Activated CD4-positive, alpha-beta T cell treated with anti-CD3 and anti-CD28 coated beads for 24 hours (primary cell): ENCODE results near the gene DPYD.

Source experiments
- DNase-seq, 2 donors: peaks; one replicate each; pipeline ENCODE4 v3.0.0-alpha.2; 2020; ENCODE audit warnings: low read depth in 2 of 2

Gene DPYD

DNA sequence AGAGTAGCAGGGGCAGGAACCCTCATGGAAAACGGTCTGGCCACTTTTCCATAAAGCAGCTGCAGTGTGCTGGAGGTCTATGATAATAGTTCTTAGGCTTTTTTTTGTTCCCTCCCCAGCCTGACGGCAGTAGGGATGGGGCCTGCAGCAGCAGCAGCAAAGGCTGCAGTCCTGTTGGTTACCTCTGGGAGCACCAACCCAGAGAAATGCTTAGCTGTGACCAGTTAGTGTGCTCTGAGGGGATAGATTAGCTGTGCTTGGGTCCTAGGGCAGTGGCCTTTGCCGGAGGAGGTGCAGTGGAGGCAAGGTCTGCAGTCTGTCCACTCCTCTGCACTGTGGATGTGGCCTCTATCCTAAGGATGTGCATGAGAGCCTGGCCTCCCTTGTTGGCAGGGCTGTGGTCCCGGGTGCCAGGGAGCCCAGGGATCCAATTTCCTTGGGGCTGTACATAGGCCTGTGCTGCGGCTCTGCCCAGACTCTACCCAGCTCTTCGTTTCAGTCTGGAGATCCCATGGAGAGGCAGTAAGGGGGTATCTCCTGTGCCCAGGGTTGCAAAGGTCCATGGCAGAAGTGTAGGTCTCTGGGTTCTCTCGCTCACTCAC is 876.6 kb downstream of the DPYD start:
- no peak for DNase-seq

DNA sequence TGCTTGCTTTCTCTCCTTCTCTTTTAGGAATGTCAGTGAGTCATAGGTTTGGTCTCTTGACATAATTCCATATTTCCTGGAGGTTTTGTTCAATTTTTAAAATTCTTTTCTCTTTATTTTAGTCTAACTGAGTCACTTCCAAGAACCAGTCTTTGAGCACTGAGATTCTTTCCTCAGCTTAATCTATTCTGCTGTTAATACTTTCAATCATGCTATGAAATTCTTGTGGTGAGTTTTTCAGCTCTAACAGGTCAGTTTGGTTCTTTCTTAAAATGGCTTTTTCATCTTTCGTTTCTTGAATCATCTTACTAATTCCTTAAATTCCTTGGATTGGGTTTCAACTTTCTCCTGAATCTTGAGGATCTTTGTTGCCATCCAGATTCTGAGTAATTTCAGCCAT is 878.3 kb downstream of the DPYD start:
- no peak for DNase-seq

DNA sequence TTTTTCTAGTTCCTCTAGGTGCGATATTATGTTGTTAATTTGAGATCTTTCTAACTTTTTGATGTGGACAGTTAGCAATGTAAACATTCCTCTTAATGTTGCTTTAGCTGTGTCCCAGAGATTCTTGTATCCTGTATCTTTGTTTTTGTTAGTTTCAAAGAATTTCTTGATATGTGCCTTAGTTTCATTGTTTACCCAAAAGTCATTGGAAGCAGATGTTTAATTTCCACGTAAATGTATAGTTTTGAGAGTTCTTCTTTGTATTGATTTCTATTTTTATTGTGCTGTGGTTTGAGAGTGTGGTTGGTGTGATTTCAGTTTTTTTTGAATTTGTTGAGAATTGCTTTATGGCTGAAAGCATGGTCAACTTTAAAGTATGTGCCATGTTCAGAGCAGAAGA is 879.8 kb downstream of the DPYD start:
- DNase-seq: no peak

DNA sequence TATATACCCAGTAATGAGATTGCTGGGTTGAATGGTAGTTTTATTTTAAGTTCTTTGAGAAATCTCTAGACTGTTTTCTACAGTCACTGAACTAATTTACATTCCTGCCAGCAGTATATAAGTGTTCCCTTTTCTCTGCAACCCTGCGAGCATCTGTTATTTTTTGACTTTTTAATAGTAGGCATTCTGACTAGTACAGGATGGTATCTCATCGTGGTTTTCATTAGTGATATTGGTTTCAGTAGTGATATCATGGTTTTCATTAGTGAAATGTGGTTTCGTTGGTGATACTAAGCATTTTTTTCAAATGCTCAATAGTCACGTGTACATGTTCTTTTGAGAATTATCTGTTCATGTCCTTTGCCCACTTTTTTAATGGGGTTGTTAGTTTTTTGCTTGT is 882.4 kb downstream of the DPYD start:
- no peak for DNase-seq

DNA sequence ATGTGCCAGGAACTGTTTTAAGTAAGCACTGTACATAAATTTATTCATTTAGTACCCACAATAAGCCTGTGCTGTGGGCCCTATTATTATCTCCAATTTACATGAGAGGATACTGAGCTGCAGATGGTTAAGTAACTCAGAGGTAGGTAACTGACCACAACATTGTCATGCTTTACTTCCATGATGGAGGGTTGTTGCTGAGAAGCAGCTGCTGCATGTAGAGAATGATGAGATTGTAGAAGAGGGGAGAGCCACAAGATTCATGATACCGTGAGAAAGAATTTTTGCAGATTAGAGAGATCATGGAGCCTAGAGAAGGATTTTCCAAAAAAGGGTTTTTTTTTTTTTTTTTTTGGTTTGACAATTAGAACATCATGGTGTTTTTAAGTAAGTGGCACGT is 886.2 kb downstream of the DPYD start:
- no peak for DNase-seq

DNA sequence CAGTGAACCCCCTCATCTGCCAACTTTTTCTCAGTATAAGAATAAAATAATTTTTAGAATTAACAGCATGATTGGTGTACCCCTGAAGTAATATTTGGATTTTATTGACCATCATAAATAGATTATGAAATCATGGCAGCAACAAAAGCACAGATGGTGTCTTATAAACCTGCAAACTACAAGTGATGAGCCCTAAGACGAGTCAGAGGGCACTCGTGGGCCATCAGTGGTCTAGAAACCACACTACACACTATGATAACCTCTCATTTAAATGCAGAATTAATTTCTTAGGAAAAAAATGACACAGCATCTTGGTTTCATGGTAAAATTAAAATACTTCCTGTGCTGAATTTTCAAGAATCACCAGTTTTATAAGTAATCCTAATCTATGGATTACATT is 886.9 kb downstream of the DPYD start:
- DNase-seq: no peak
